ENCODE results near the gene STK11. TPM values are rescaled to one million over a fixed set of nuclear protein-coding genes. Genes with fewer than 3 reads are reported as not detected.
"Not testable (repeated sequence)": the region's sequence is repeated elsewhere in the genome, so short reads cannot be mapped to it uniquely, and the experiment has no call there.

Gene STK11
- polyA plus RNA-seq, 1 experiment, result 24.6 TPM

GRCh38 chr19:1182727-1183126 lies 22.9 kb upstream of the STK11 start:
- Histone ChIP-seq H3K9me3 (ENCODE audit: control insufficient read depth, insufficient read depth, low read length) (no peaks in the 10 kb centered on the region; the same call in 1 of the 2 replicates), H3K27me3 (ENCODE audit: control insufficient read depth, insufficient read depth, low read length) (no peaks in the 10 kb centered on the region), H3K4me3 (ENCODE audit: low read depth, low read length) (no peak overlapping the region), H3K27ac (ENCODE audit: low read depth, low read length) (no peak overlapping the region)
- CTCF ChIA-PET, result interaction anchor here (1.4 kb wide), 1 partner anchor 12 kb away, joined by 9 read pairs; no protein-coding TSS in a partner anchor
- no peak for TF ChIP-seq CTCF (IDR thresholded peaks at IDR 0.05; ENCODE audit: low read depth, low read length)
- DNase-seq (ENCODE audit: low read depth, low spot score), result no peak
- POLR2A ChIA-PET, result no interaction called here

DNA sequence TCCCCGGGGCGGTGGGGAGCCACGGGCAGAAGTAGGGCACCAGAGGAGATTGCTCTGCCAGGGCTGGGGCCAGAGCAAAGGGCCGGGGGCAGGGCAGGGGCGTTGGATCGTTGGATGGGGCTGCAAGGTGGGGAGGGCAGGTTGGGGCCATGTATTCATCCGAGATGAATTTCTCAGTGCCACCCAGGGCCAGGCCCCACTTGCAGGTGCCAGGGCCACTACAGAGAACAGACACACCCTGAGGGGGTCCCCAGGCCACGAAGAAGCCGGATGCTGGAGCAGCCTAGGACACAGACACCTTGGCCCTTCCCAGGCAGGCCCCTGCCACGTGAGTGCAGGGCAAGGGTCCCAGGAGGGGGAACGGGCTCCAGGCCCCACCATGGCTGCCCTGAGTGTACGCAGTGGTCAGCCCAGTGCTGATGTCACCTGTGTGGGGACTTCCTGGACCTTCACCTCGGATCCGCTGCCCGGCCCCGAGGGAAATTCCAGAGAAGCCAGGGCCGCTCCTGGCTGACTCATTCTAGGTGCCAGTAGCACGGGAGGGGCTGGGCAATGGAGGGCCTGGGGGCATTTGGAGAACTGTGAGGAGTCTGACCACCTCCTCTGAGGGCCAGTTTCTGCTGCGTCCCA lies 21.9 kb upstream of the STK11 start:
- Histone ChIP-seq H3K4me3 (ENCODE audit: low read depth, low read length) (no peak overlapping the region), H3K27ac (ENCODE audit: low read depth, low read length) (no peak overlapping the region), H3K27me3 (ENCODE audit: control insufficient read depth, insufficient read depth, low read length) (no peaks in the 10 kb centered on the region), H3K9me3 (ENCODE audit: control insufficient read depth, insufficient read depth, low read length) (no peaks in the 10 kb centered on the region; the same call in 1 of the 2 replicates)
- ChIA-PET POLR2A (no interaction called here), CTCF (interaction anchor here (1.4 kb wide), 1 partner anchor 11 kb away, joined by 9 read pairs; no protein-coding TSS in a partner anchor)
- TF ChIP-seq CTCF (IDR thresholded peaks at IDR 0.05; ENCODE audit: low read depth, low read length), result no peak
- no peak for DNase-seq (ENCODE audit: low read depth, low spot score)

DNA sequence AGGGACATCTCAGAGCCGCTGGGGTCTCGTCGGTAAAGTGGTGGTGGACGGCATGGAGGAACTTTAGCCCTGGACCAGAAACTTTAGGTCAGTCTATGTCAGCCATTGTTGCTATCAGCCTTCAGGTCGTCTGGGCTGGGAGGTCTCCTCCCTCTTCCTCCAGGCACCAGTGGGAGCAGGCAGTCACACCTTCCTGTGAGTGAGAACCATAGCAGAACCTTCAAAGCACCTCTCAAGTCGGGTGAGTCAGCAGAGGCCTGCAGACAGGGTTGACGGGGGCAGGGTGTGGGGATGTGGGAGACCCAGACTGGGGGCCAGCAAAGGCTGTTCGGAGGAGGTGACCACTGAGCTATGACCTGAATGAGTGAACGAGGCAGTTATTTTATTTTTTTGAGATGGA lies 16.2 kb upstream of the STK11 start:
- no peak for DNase-seq (ENCODE audit: low read depth, low spot score)
- H3K9me3 ChIP-seq (ENCODE audit: control insufficient read depth, insufficient read depth, low read length), result no peaks in the 10 kb centered on the region
- ChIA-PET POLR2A (no interaction called here), CTCF (no interaction called here)
- no peak overlapping the region for H3K27ac ChIP-seq (ENCODE audit: low read depth, low read length)
- no peak overlapping the region for H3K4me3 ChIP-seq (ENCODE audit: low read depth, low read length)
- no peak for TF ChIP-seq CTCF (IDR thresholded peaks at IDR 0.05; ENCODE audit: low read depth, low read length)
- H3K27me3 ChIP-seq (ENCODE audit: control insufficient read depth, insufficient read depth, low read length), result no peaks in the 10 kb centered on the region

DNA sequence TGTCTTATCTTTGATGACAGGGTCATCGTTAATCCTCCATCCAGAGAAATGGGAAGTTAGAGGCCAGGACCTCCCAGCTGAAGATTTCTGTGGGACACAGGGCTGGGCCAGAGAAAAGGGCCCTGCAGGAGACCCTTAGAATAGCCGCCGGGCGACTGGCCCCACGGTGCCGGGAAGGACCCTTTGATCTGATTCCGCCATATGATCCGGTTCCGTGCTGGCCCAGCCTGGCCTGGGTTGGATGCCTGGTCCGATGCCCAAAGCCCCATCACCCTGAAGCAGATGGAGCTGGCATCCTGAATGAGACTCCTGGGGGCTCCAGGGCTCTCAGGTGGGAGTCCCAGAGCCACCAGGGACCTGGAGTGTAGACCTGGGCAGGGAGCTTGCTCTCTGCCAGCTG lies 6.0 kb upstream of the STK11 start:
- Histone ChIP-seq H3K27ac (ENCODE audit: low read depth, low read length) (no peak overlapping the region), H3K9me3 (ENCODE audit: control insufficient read depth, insufficient read depth, low read length) (no peaks in the 10 kb centered on the region), H3K4me3 (ENCODE audit: low read depth, low read length) (no peak overlapping the region), H3K27me3 (ENCODE audit: control insufficient read depth, insufficient read depth, low read length) (no peaks in the 10 kb centered on the region)
- ChIA-PET POLR2A (interaction anchor here (0.5 kb wide), 1 partner anchor 112 kb away, joined by 4 read pairs; no protein-coding TSS in a partner anchor), CTCF (interaction anchor here (1.3 to 1.5 kb wide), 2 partner anchors 86 kb away, joined by 5 to 6 read pairs; no protein-coding TSS in a partner anchor)
- TF ChIP-seq CTCF (IDR thresholded peaks at IDR 0.05; ENCODE audit: low read depth, low read length), result no peak
- DNase-seq (ENCODE audit: low read depth, low spot score), result no peak

DNA sequence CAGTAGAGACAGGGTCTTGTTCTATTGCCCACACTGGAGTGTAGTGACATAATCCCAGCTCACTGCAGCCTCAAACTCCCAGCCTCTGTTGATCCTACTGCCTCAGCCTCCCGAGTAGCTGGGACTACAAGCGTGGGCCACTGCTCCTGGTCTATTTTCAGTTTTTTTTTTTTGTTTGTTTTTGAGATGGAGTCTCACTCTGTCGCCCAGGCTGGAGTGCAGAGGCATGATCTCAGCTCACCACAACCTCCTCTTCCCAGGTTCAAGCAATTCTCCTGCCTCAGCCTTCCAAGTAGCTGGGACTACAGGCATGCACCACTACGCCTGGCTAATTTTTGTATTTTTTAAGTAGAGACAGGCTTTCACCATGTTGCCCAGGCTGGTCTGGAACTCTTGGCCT lies 5.0 kb upstream of the STK11 start:
- ChIA-PET POLR2A (interaction anchor here (0.5 kb wide), 1 partner anchor 159 kb away, joined by 5 read pairs; no protein-coding TSS in a partner anchor), CTCF (interaction anchor here (1.5 kb wide), 1 partner anchor 87 kb away, joined by 5 read pairs; no protein-coding TSS in a partner anchor)
- H3K27me3 ChIP-seq (ENCODE audit: control insufficient read depth, insufficient read depth, low read length); DNase-seq (ENCODE audit: low read depth, low spot score); H3K27ac ChIP-seq (ENCODE audit: low read depth, low read length); H3K9me3 ChIP-seq (ENCODE audit: control insufficient read depth, insufficient read depth, low read length); H3K4me3 ChIP-seq (ENCODE audit: low read depth, low read length): not testable (repeated sequence)
